Measurements from ENCODE around the gene TECTA.

GRCh38 chr11:121099364-121099763, 1.7 kb upstream of the TECTA start:
- no peak for TF ChIP-seq CTCF (conservative IDR thresholded peaks at IDR 0.05 in 1 of 2, IDR thresholded peaks at IDR 0.05 in 1 of 2; ENCODE audit: low read depth in 1 of 2, low read length in 2 of 2)
- TF ChIP-seq EZH2 (IDR thresholded peaks at IDR 0.05; ENCODE audit: low read length, missing control alignments), result no peak
